ENCODE measurements around the gene WIPI1. TPM values are rescaled to one million over a fixed set of nuclear protein-coding genes. Genes with fewer than 3 reads are reported as not detected.
A peak's percentile ranks its signal among the peaks of the same experiment; 100 is the strongest.

The WIPI1 gene
- total and polyA plus RNA-seq, 2 of the 13 experiments (the other 11 are each of a cell fraction or from before 2014, with no cell fraction given), result 29.4 to 141 TPM

GRCh38 chr17:68482576-68483041, 25.3 kb upstream of the WIPI1 start (continued):
- TF ChIP-seq, protein P1, sequence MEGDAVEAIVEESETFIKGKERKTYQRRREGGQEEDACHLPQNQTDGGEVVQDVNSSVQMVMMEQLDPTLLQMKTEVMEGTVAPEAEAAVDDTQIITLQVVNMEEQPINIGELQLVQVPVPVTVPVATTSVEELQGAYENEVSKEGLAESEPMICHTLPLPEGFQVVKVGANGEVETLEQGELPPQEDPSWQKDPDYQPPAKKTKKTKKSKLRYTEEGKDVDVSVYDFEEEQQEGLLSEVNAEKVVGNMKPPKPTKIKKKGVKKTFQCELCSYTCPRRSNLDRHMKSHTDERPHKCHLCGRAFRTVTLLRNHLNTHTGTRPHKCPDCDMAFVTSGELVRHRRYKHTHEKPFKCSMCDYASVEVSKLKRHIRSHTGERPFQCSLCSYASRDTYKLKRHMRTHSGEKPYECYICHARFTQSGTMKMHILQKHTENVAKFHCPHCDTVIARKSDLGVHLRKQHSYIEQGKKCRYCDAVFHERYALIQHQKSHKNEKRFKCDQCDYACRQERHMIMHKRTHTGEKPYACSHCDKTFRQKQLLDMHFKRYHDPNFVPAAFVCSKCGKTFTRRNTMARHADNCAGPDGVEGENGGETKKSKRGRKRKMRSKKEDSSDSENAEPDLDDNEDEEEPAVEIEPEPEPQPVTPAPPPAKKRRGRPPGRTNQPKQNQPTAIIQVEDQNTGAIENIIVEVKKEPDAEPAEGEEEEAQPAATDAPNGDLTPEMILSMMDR (CRISPR knock-in tag; IDR thresholded peaks at IDR 0.05), result no peak
- peak; percentile 71 for TF ChIP-seq PATZ1 (CRISPR knock-in tag; IDR thresholded peaks at IDR 0.05)
- TF ChIP-seq AHDC1 (CRISPR knock-in tag; IDR thresholded peaks at IDR 0.05; ENCODE audit: borderline replicate concordance), result peak; percentile 81; the same call in 1 of the 2 replicates
- no peak for TF ChIP-seq ZNF30 (CRISPR knock-in tag; IDR thresholded peaks at IDR 0.05)
- TF ChIP-seq RARG (CRISPR knock-in tag; IDR thresholded peaks at IDR 0.05; ENCODE audit: low read depth), result no peak
- TF ChIP-seq, protein P2, sequence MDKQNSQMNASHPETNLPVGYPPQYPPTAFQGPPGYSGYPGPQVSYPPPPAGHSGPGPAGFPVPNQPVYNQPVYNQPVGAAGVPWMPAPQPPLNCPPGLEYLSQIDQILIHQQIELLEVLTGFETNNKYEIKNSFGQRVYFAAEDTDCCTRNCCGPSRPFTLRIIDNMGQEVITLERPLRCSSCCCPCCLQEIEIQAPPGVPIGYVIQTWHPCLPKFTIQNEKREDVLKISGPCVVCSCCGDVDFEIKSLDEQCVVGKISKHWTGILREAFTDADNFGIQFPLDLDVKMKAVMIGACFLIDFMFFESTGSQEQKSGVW (CRISPR knock-in tag; IDR thresholded peaks at IDR 0.05; ENCODE audit: borderline replicate concordance), result no peak
- TF ChIP-seq ZNF282 (IDR thresholded peaks at IDR 0.05; ENCODE audit: partially characterized antibody), result no peak
- no peak for TF ChIP-seq ZNF879 (CRISPR knock-in tag; IDR thresholded peaks at IDR 0.05)
- peak; percentile 80; the same call in 1 of the 2 replicates for TF ChIP-seq NCOR1 (IDR thresholded peaks at IDR 0.05; ENCODE audit: borderline replicate concordance, low read length)
- no peak for TF ChIP-seq ZNF878 (CRISPR knock-in tag; IDR thresholded peaks at IDR 0.05)
- TF ChIP-seq ZNF564 (CRISPR knock-in tag; IDR thresholded peaks at IDR 0.05), result no peak
- no peak for TF ChIP-seq SMARCC2 (IDR thresholded peaks at IDR 0.05)
- TF ChIP-seq PHF5A (CRISPR knock-in tag; IDR thresholded peaks at IDR 0.05; ENCODE audit: low read depth, unreplicated experiment), result no peak
- TF ChIP-seq RELA (CRISPR knock-in tag; IDR thresholded peaks at IDR 0.05), result no peak
- TF ChIP-seq POLR2AphosphoS5 (IDR thresholded peaks at IDR 0.05; ENCODE audit: low read depth, low read length), result no peak
- TF ChIP-seq NPAS2 (CRISPR knock-in tag; IDR thresholded peaks at IDR 0.05; ENCODE audit: borderline replicate concordance), result no peak
- TF ChIP-seq ZNF33B (CRISPR knock-in tag; IDR thresholded peaks at IDR 0.05), result no peak
- no peak for TF ChIP-seq DNMT1 (CRISPR knock-in tag; IDR thresholded peaks at IDR 0.05)
- no peak for TF ChIP-seq XRCC5 (optimal IDR thresholded peaks at IDR 0.05; ENCODE audit: low read length)
- no peak for TF ChIP-seq ZNF597 (CRISPR knock-in tag; IDR thresholded peaks at IDR 0.05)

Data from HepG2 (cell line).